ENCODE measurements around the gene FADS3.

FADS3 gene

DNA sequence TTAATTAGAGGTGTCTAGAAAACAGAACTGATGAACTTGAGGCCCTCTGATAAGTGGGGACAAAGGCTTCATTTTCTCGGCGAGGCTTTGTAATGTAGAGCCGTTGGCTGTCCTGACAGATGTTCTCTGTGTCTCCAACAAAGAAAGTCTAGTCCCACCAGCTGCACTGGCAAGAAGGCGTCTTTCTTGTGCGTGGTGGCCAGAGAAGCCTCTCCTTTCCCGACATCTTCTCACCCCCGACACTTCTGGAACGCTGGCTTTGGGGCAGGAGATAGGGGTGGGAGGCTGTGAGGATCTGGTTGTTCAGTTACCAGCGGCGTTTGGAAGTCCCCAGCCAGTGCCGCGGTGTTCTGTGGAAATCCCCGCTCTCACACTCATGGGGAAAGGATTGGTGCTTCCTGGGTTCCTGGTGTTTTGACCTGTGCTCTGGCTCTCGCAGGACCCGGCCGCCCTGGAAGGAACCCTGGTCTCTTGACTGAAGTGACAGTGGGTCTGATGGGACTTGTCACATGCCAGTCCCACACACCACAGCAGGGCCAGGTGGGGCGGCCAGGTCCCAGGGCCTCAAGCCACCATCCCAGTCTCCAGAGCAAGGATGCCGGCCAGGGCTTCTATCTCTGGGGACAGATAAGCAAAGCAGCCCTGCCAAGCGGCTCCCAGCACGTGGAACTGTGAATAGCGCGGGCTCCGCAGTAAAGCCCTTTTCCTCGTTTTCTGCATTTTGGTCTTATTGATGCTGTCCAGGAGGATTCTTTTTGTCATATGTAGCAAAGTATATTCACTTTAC lies 40.0 kb downstream of the FADS3 start:
- no peak overlapping the region for H3K4me3 Mint-ChIP-seq
- H3K27ac Mint-ChIP-seq, result peak overlapping the region; percentile 45
- no peaks in the 10 kb centered on the region for H3K9me3 Mint-ChIP-seq
- H3K36me3 Mint-ChIP-seq (ENCODE audit: low read depth), result peaks cover 69% of the 10 kb centered on the region
- DNase-seq, result no peak
- no peaks in the 10 kb centered on the region for H3K27me3 Mint-ChIP-seq (ENCODE audit: low read depth, poor library complexity)
- TF ChIP-seq, protein P1, sequence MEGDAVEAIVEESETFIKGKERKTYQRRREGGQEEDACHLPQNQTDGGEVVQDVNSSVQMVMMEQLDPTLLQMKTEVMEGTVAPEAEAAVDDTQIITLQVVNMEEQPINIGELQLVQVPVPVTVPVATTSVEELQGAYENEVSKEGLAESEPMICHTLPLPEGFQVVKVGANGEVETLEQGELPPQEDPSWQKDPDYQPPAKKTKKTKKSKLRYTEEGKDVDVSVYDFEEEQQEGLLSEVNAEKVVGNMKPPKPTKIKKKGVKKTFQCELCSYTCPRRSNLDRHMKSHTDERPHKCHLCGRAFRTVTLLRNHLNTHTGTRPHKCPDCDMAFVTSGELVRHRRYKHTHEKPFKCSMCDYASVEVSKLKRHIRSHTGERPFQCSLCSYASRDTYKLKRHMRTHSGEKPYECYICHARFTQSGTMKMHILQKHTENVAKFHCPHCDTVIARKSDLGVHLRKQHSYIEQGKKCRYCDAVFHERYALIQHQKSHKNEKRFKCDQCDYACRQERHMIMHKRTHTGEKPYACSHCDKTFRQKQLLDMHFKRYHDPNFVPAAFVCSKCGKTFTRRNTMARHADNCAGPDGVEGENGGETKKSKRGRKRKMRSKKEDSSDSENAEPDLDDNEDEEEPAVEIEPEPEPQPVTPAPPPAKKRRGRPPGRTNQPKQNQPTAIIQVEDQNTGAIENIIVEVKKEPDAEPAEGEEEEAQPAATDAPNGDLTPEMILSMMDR (IDR thresholded peaks at IDR 0.05), result no peak
- peaks cover 4% of the 10 kb centered on the region for H3K4me1 Mint-ChIP-seq

DNA sequence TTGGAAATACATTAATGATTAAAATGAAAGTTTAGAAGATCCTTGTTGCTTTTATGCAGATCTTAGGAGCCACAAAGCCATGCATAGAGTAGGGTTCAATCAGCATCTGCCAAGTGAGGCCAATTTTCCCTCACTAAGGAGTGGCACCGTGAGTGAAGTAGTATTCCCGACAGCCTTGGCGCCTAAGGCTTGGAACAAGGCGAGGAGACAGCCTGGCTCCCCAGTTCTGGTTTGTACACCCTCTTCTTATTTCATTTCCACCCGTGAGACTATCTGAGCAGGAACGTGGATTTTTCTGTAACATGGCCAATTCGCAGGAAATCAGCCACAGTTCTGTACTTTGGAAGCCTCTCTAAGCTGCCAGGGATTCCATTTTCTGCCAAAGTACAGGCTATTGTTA lies 40.7 kb downstream of the FADS3 start:
- H3K27me3 Mint-ChIP-seq (ENCODE audit: low read depth, poor library complexity), result no peaks in the 10 kb centered on the region
- DNase-seq, result no peak
- no peak overlapping the region for H3K4me3 Mint-ChIP-seq
- TF ChIP-seq, protein P1 (IDR thresholded peaks at IDR 0.05), result no peak
- no peaks in the 10 kb centered on the region for H3K9me3 Mint-ChIP-seq
- peaks cover 10% of the 10 kb centered on the region for H3K4me1 Mint-ChIP-seq
- H3K36me3 Mint-ChIP-seq (ENCODE audit: low read depth), result peaks cover 73% of the 10 kb centered on the region
- peak overlapping the region; percentile 20 for H3K27ac Mint-ChIP-seq

DNA sequence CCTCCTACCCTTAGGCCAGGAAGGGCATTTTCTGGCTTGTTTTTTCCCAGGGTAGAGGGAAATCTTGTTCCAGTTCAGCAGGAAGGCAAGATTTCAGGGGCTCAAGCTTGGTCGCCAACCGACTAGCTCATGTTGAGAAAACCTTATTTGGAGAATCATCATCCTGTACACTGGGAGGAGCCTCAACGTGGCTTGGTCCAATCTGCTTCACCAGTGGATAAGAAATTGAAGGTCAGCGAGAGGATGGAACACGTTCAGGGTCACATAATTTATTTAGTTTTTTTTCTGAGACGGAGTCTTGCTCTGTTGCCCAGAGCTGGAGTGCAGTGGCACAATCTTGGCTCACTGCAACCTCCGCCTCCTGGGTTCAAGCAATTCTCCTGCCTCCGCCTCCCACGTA lies 42.7 kb downstream of the FADS3 start:
- H3K4me1 Mint-ChIP-seq, result peaks cover 16% of the 10 kb centered on the region
- no peaks in the 10 kb centered on the region for H3K27me3 Mint-ChIP-seq (ENCODE audit: low read depth, poor library complexity)
- peaks cover 84% of the 10 kb centered on the region for H3K36me3 Mint-ChIP-seq (ENCODE audit: low read depth)

DNA sequence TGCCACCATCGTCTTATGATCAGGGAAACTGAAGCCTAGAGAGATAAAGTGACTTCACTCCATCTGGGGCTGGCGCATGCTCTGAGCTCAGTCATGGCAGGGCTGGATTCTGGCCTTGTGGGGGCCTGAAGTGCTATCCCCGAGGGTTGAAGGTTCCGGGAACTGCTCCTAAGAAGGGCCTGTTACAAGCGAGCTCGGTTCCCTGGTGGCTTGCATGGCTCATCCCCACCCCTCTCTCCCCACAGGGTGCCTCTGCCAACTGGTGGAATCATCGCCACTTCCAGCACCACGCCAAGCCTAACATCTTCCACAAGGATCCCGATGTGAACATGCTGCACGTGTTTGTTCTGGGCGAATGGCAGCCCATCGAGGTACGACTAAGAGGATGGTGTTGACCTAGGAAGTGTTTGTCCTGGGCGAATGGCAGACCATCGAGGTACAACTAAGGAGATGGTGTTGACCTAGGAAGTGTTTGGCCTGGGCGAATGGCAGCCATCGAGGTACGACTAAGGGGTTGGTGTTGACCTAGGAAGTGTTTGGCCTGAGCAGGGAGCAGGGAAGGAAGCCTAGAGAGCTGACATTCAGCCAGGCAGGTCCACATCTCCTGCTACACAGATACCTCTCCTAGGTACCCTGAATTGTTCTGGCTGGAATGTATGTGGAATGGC lies 43.3 kb downstream of the FADS3 start:
- H3K36me3 Mint-ChIP-seq (ENCODE audit: low read depth), result peaks cover 89% of the 10 kb centered on the region
- peak overlapping the region; percentile 90 for H3K27ac Mint-ChIP-seq

More for the DNA sequence above, 42.7 kb downstream of the FADS3 start:
- no peak for DNase-seq
- no peak overlapping the region for H3K27ac Mint-ChIP-seq
- H3K4me3 Mint-ChIP-seq, result no peak overlapping the region
- TF ChIP-seq, protein P1 (IDR thresholded peaks at IDR 0.05), result no peak
- H3K9me3 Mint-ChIP-seq, result no peaks in the 10 kb centered on the region

DNA sequence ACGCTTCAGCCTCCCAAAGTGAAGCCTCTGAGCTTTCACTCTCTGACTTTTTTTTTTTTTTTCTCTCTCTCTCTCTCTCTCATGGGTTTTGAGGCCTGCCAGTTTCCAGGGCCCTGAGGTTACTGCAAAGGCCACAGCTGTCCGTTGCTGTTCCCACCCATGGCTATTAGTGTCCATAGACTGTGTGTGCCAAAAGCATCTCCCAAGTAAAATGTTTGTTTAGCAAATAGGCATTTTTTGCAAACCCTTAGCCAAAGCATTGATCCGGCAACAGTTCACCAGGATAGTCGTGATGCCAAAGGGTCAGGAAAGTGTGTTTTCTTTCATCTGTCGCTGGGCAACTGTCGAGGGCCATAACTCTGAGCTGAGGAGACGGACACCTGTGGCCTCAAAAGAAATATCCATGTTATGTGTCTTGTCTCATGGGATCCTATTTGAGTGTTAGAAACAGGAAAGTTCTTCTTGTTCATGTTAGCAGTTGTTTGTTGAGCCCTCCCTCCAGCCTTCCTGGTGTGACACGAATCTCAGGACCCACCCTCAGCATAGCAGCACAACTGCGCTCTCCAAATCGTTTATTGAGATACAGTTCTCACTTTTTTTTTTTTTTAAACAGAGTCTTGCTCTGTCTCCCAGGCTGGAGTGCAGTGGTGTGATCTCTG lies 44.9 kb downstream of the FADS3 start:
- H3K36me3 Mint-ChIP-seq (ENCODE audit: low read depth), result peaks cover 88% of the 10 kb centered on the region
- H3K4me1 Mint-ChIP-seq, result peaks cover 16% of the 10 kb centered on the region
- no peaks in the 10 kb centered on the region for H3K9me3 Mint-ChIP-seq
- peak overlapping the region; percentile 99 for H3K27ac Mint-ChIP-seq
- TF ChIP-seq, protein P1 (IDR thresholded peaks at IDR 0.05), result no peak
- H3K4me3 Mint-ChIP-seq, result no peak overlapping the region
- no peak for DNase-seq
- no peaks in the 10 kb centered on the region for H3K27me3 Mint-ChIP-seq (ENCODE audit: low read depth, poor library complexity)

More for the DNA sequence above, 43.3 kb downstream of the FADS3 start:
- no peak for DNase-seq
- Mint-ChIP-seq H3K9me3 (no peaks in the 10 kb centered on the region), H3K4me3 (no peak overlapping the region), H3K27me3 (ENCODE audit: low read depth, poor library complexity) (no peaks in the 10 kb centered on the region), H3K4me1 (peaks cover 16% of the 10 kb centered on the region)
- TF ChIP-seq, protein P1 (IDR thresholded peaks at IDR 0.05), result no peak

Measured in nephron progenitor cell (in vitro differentiated cells).